Activated T-cell treated with anti-CD3 and anti-CD28 coated beads, Interleukin-2, amount 50 U/mL, for 48 hours (primary cell): Measurements from ENCODE around the gene CGRRF1.

Experiments
- DNase-seq, 2 experiments: peaks; one replicate each; pipeline ENCODE4 v3.0.0-alpha.2; 2020

The CGRRF1 gene

GRCh38 chr14:54548491-54548890 lies 38.8 kb downstream of the CGRRF1 start:
- DNase-seq, result no peak

GRCh38 chr14:54549862-54550261 lies 40.2 kb downstream of the CGRRF1 start:
- no peak for DNase-seq

GRCh38 chr14:54550514-54550913 lies 40.8 kb downstream of the CGRRF1 start:
- DNase-seq, result no peak

- DNase-seq, result no peak
Measured at GRCh38 chr14:54554401-54554800, 44.7 kb downstream of the CGRRF1 start.

GRCh38 chr14:54555651-54556050 lies 45.9 kb downstream of the CGRRF1 start:
- DNase-seq, result no peak

- DNase-seq, result no peak
Measured at GRCh38 chr14:54556535-54556934, 46.8 kb downstream of the CGRRF1 start.

GRCh38 chr14:54562334-54562733 lies 52.6 kb downstream of the CGRRF1 start:
- DNase-seq, result no peak

- no peak for DNase-seq
Measured at GRCh38 chr14:54564071-54564867, 54.6 kb downstream of the CGRRF1 start.

- DNase-seq, result peak; percentile 77 to 81
Measured at GRCh38 chr14:54564868-54565784, 55.4 kb downstream of the CGRRF1 start.

- DNase-seq, result peak; percentile 78 to 82
Measured at GRCh38 chr14:54565785-54566409, 56.2 kb downstream of the CGRRF1 start.

GRCh38 chr14:54566410-54567223 lies 56.9 kb downstream of the CGRRF1 start, which contains the start of gene SAMD4A:
Gene SAMD4A (plus strand): TSS chr14:54567128. CDS start chr14:54567917, 789 bp downstream.
- peak; percentile 66 to 75 for DNase-seq

- peak in 1 of 2 experiments; percentile 46 for DNase-seq
Measured at GRCh38 chr14:54567224-54567638, 57.5 kb downstream of the CGRRF1 start.

- DNase-seq, result peak; percentile 53 to 68
Measured at GRCh38 chr14:54567639-54568561, 58.2 kb downstream of the CGRRF1 start.

- DNase-seq, result no peak
Measured at GRCh38 chr14:54568821-54569595, 59.3 kb downstream of the CGRRF1 start.

GRCh38 chr14:54570047-54570446 lies 60.3 kb downstream of the CGRRF1 start:
- DNase-seq, result no peak

- no peak for DNase-seq
Measured at GRCh38 chr14:54570631-54571415, 61.1 kb downstream of the CGRRF1 start.

- peak; percentile 35 to 40 for DNase-seq
Measured at GRCh38 chr14:54572316-54572715, 62.6 kb downstream of the CGRRF1 start.

GRCh38 chr14:54574528-54574927 lies 64.8 kb downstream of the CGRRF1 start:
- DNase-seq, result no peak

- no peak for DNase-seq
Measured at GRCh38 chr14:54577494-54577893, 67.8 kb downstream of the CGRRF1 start.
